ENCODE results near the gene AP1M2.
"Not testable (repeated sequence)": the region's sequence is repeated elsewhere in the genome, so short reads cannot be mapped to it uniquely, and the experiment has no call there.

The AP1M2 gene

DNA sequence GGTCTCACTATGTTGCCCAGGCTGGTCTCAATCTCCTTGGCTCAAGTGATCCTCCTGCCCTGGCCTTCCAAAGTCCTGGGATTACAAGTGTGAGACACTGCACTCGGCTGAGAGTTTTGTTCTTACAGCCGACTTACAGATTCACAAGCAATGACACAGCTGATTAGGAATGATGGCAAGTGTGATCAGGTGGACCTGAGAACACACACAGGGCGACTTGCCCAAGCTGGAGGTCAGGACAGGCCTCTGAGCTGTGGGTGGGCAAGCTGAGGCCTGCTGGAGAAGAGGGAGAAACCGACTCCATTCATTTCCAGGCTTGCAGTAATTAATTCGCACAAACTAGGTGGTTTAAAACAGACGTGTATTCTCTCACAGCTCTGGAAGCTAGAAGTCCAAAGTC is 51.5 kb downstream of the AP1M2 start:
- no peak for DNase-seq

DNA sequence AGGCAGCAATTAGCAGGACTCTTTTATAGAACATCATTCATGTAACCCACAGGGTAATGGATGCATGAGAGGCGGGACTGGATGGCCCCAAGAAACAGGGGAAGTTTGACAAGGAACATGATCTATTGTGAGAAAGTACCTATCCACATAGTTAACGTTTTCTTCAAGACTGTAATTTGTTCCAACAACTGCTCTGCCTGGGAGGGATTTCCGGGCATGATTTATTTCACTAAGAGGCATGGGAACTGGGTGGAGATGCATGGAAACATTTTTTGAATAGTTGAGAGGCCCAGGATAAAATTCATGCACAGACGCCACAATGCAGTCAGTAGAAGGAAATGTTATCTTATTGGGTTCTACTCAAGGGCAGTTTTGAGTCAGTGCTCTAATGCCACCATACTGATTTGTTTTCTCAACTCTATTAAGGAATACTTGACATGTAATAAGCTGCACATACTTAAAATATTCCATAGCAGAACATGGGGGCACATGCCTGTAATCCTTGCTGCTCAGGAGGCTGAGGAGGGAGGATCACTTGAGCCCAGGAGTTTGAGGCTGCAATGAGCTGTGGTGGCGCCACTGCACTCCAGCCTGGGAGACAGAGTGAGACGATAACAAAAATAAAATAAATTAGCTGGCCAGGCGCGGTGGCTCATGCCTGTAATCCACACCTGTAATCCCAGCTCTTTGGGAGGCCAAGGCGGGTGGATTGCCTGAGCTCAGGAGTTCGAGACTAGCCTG is 53.3 kb downstream of the AP1M2 start:
- peak; percentile 96 for DNase-seq

DNA sequence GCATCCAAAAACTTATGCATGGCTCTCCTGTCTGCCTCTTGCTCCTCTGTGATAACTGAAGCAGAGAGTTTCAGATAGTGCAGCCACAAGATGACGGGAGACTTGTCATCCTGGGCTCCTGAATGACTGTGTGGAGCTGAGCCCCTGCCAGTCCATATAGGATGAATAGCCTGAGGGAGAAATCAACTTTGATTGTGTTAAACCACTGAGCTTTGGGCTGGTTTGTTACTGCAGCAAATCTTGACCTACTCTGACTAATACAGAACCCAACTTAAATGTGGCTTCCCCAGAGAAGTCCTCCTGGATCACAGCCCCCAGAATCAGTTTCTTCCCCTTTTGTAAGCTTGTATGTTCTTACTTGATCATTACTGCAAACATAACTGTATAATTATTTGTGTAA is 54.7 kb downstream of the AP1M2 start:
- no peak for DNase-seq

DNA sequence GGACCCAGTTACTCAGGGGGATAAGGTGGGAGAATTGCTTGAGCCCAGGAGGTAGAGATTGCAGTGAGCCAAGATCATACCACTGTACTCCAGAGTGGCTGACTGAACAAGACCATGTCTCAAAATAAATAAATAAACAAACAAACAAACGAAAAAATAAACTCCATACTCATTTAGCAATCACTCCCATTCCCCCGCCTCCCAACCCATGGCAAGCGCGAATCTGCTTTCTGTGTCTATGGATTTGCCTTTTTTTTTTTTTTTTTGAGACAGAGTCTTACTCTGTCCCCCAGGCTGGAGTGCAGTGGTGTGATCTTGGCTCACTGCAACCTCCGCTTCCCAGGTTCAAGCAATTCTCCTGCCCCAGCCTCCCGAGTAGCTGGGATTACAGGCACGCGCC is 60.2 kb downstream of the AP1M2 start:
- DNase-seq = not testable (repeated sequence)

DNA sequence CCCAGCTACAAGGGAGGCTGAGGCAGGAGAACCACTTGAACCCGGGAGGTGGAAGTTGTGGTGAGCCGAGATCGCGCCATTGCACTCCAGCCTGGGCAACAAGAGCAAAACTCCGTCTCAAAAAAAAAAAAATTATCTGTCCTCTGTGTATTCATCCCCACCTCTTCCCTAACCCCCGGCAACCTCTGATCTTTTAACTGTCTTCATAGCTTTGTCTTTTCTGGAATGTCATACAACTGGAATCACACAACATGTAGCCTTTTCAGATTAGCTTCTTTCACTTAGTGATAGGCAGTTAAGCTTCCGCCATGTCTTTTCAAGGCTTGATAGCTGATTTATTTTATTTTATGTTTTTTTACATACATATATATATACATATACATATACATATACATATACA is 61.5 kb downstream of the AP1M2 start:
- no peak for DNase-seq

DNA sequence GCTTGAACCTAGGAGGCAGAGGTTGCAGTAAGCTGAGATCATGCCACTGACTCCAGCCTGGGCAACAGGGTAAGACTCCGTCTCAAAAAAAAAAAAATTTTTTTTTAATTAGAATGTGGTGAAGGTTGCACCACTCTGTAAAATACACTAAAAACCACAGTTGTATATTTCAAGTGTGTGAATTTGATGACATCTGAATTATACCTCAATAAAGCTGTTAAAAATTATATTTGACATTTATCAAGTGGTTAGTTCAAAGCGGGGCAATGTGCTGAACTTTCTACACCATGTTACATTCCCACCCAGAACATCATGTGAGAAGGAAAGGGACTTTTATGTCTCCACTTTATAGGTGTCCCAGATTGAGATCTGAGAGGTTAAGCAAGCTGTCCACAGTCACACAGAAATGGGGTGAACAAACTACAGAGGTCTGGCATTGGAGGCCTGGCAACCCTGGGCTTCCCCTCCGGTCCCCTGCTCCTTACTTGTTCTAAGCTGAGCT is 63.9 kb downstream of the AP1M2 start:
- DNase-seq = no peak
